ACC112 (cell line): ENCODE results near the gene TNFAIP2.
"Not testable (repeated sequence)": the region's sequence is repeated elsewhere in the genome, so short reads cannot be mapped to it uniquely, and the experiment has no call there.

Source experiments
- H2AFZ ChIP-seq: fragments of 200-600 bp; sonication (generic); one replicate; pipeline ENCODE4 v1.6.0; 2017; ENCODE audit warnings: antibody characterized with exemption, low read length; ENCODE audit not compliant: unreplicated experiment
- H3K27ac ChIP-seq: fragments of 200-600 bp; sonication (generic); 2 replicates; pipeline ENCODE4 v1.5.1; 2014; ENCODE audit warnings: low read depth, mild to moderate bottlenecking, antibody characterized with exemption, low read length, moderate library complexity
- H3K27me3 ChIP-seq: fragments of 200-600 bp; sonication (generic); 2 replicates; pipeline ENCODE4 v1.6.1; 2014; ENCODE audit warnings: mild to moderate bottlenecking, antibody characterized with exemption, low read length, moderate library complexity, mixed read lengths; ENCODE audit not compliant: insufficient read depth
- H3K36me3 ChIP-seq: fragments of 200-600 bp; sonication (generic); 2 replicates; pipeline ENCODE4 v1.6.1; 2016; ENCODE audit warnings: mild to moderate bottlenecking, antibody characterized with exemption, low read length, moderate library complexity, mixed read lengths; ENCODE audit not compliant: insufficient read depth
- H3K4me1 ChIP-seq: fragments of 200-600 bp; sonication (generic); one replicate; pipeline ENCODE4 v1.6.1; 2016; ENCODE audit warnings: low read length, mixed read lengths; ENCODE audit not compliant: insufficient read depth, unreplicated experiment, control insufficient read depth
- H3K4me3 ChIP-seq: fragments of 200-600 bp; sonication (generic); 2 replicates; pipeline ENCODE4 v1.5.1; 2014; ENCODE audit warnings: mild to moderate bottlenecking, low read depth, low read length
- H3K79me2 ChIP-seq: fragments of 200-600 bp; sonication (generic); one replicate; pipeline ENCODE4 v1.6.0; 2016; ENCODE audit warnings: low read length; ENCODE audit not compliant: control insufficient read depth, unreplicated experiment, insufficient read depth

TNFAIP2 gene

GRCh38 chr14:103118663-103119404, 4.4 kb upstream of the TNFAIP2 start:
- no peaks in the 10 kb centered on the region for H3K36me3 ChIP-seq
- no peak overlapping the region for H2AFZ ChIP-seq
- no peaks in the 10 kb centered on the region for H3K27me3 ChIP-seq
- H3K27ac ChIP-seq, result no peak overlapping the region
- H3K4me1 ChIP-seq, result peaks cover 34% of the 10 kb centered on the region
- H3K4me3 ChIP-seq, result no peak overlapping the region
- peaks cover 5% of the 10 kb centered on the region for H3K79me2 ChIP-seq

- H3K4me3 ChIP-seq, H3K27ac ChIP-seq, H3K27me3 ChIP-seq, H3K36me3 ChIP-seq, H2AFZ ChIP-seq: not testable (repeated sequence)
- H3K4me1 ChIP-seq, result peaks cover 41% of the 10 kb centered on the region
- peaks cover 12% of the 10 kb centered on the region for H3K79me2 ChIP-seq
Observed at GRCh38 chr14:103119527-103119926, 3.7 kb upstream of the TNFAIP2 start.

GRCh38 chr14:103121121-103121845, 2.0 kb upstream of the TNFAIP2 start:
- no peak overlapping the region for H2AFZ ChIP-seq
- H3K27me3 ChIP-seq, result no peaks in the 10 kb centered on the region
- peaks cover 49% of the 10 kb centered on the region for H3K4me1 ChIP-seq
- H3K4me3 ChIP-seq, result peak overlapping the region; percentile 19; the same call in 1 of the 2 replicates
- peak overlapping the region; percentile 40; the same call in 1 of the 2 replicates for H3K27ac ChIP-seq
- H3K79me2 ChIP-seq, result peaks cover 24% of the 10 kb centered on the region
- no peaks in the 10 kb centered on the region for H3K36me3 ChIP-seq

GRCh38 chr14:103121846-103122584, 1.2 kb upstream of the TNFAIP2 start:
- no peak overlapping the region for H2AFZ ChIP-seq
- peak overlapping the region; percentile 88 for H3K4me3 ChIP-seq
- peak overlapping the region; percentile 63 for H3K27ac ChIP-seq
- H3K79me2 ChIP-seq, result peaks cover 27% of the 10 kb centered on the region
- H3K27me3 ChIP-seq, result no peaks in the 10 kb centered on the region
- peaks cover 49% of the 10 kb centered on the region for H3K4me1 ChIP-seq
- no peaks in the 10 kb centered on the region for H3K36me3 ChIP-seq

- Histone ChIP-seq H3K27me3 (no peaks in the 10 kb centered on the region), H2AFZ (no peak overlapping the region), H3K4me3 (peak overlapping the region; percentile 88), H3K27ac (peak overlapping the region; percentile 63), H3K79me2 (peaks cover 29% of the 10 kb centered on the region), H3K4me1 (peaks cover 50% of the 10 kb centered on the region), H3K36me3 (no peaks in the 10 kb centered on the region)
Observed at GRCh38 chr14:103122585-103122946, 695 bp upstream of the TNFAIP2 start.

- peaks cover 58% of the 10 kb centered on the region for H3K4me1 ChIP-seq
- H2AFZ ChIP-seq, result peak overlapping the region; percentile 45
- H3K27me3 ChIP-seq, result no peaks in the 10 kb centered on the region
- H3K36me3 ChIP-seq, result no peaks in the 10 kb centered on the region
- H3K4me3 ChIP-seq, result peak overlapping the region; percentile 88
- H3K79me2 ChIP-seq, result peaks cover 35% of the 10 kb centered on the region
- 0 out of 2 replicates have a peak overlapping the region, but pooled peaks have one; percentile 13 for H3K27ac ChIP-seq
Observed at GRCh38 chr14:103123634-103124500, 606 bp downstream of the TNFAIP2 start.

- H3K4me1 ChIP-seq, result peaks cover 65% of the 10 kb centered on the region
- no peaks in the 10 kb centered on the region for H3K36me3 ChIP-seq
- H3K27me3 ChIP-seq, result no peaks in the 10 kb centered on the region
- H3K79me2 ChIP-seq, result peaks cover 35% of the 10 kb centered on the region
- H3K27ac ChIP-seq, result no peak overlapping the region
- peak overlapping the region; percentile 88 for H3K4me3 ChIP-seq
- no peak overlapping the region for H2AFZ ChIP-seq
Observed at GRCh38 chr14:103124501-103125001, 1.3 kb downstream of the TNFAIP2 start.

GRCh38 chr14:103125098-103126070, 2.1 kb downstream of the TNFAIP2 start:
- Histone ChIP-seq H3K27ac (no peak overlapping the region), H3K4me1 (peaks cover 72% of the 10 kb centered on the region), H3K79me2 (peaks cover 35% of the 10 kb centered on the region), H3K27me3 (no peaks in the 10 kb centered on the region), H3K4me3 (peak overlapping the region; percentile 88), H3K36me3 (no peaks in the 10 kb centered on the region), H2AFZ (no peak overlapping the region)

GRCh38 chr14:103126088-103126872, 3.0 kb downstream of the TNFAIP2 start:
- Histone ChIP-seq H3K79me2 (peaks cover 35% of the 10 kb centered on the region), H2AFZ (no peak overlapping the region), H3K4me1 (peaks cover 77% of the 10 kb centered on the region), H3K4me3 (no peak overlapping the region; the same call in 1 of the 2 replicates), H3K36me3 (no peaks in the 10 kb centered on the region), H3K27ac (no peak overlapping the region), H3K27me3 (no peaks in the 10 kb centered on the region)
